NB4 (cell line): ENCODE measurements around the gene MAP3K5.

ENCODE experiments used
- POLR2A ChIP-seq: IDR thresholded peaks from 2 replicates; pipeline ENCODE4 v1.6.1; 2011; ENCODE audit warnings: mild to moderate bottlenecking; ENCODE audit not compliant: insufficient read length; ENCODE audit errors: extremely low read depth
- TF ChIP-seq, protein P1 (sequence below): IDR thresholded peaks from one replicate; pipeline ENCODE4 v1.5.1; 2012; ENCODE audit warnings: low read depth, low read length

DNA sequence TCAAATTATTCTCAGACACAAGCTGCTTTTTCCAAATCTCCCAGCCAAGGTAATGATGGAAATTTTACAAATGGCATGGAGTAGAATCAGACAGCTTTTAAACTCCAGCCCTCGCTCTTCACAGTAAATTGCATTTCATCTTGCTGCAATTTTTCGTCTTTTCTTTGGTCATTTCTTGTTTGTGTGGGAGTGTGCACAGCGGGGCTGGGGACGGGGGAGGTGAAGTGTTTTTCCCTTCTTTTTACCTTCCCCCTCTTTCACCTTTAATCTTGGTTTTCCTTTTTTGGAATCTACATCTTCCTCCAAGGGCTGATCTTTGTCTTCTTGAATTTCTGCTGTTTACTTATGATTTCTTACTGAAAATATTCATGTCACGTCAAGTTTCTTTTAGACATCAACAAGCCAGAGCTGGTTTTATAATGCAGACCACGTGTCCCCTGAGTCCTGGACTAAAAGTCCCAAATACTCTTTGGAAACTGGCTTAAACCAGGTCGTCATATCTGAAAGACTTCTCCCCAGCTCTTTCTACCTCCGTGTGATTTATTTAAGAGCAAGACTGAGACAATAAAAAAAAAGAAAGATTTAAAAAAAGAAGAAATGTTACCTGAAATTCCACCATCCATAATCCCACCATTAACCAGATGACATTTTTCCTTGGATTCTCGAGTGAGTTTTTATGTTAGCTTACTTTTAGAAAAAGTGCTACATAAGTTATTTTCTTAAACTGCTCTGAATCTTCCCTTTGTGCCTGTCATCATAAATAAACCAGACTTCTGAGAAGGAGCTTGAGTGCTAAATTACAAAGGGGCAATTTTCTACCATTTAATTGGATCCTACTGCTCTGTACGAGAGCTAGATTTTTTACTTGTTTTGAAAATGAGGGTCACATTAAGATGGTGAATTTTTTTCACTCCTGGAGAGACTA, 52.0 kb downstream of the MAP3K5 start:
- TF ChIP-seq, protein P1, sequence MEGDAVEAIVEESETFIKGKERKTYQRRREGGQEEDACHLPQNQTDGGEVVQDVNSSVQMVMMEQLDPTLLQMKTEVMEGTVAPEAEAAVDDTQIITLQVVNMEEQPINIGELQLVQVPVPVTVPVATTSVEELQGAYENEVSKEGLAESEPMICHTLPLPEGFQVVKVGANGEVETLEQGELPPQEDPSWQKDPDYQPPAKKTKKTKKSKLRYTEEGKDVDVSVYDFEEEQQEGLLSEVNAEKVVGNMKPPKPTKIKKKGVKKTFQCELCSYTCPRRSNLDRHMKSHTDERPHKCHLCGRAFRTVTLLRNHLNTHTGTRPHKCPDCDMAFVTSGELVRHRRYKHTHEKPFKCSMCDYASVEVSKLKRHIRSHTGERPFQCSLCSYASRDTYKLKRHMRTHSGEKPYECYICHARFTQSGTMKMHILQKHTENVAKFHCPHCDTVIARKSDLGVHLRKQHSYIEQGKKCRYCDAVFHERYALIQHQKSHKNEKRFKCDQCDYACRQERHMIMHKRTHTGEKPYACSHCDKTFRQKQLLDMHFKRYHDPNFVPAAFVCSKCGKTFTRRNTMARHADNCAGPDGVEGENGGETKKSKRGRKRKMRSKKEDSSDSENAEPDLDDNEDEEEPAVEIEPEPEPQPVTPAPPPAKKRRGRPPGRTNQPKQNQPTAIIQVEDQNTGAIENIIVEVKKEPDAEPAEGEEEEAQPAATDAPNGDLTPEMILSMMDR = no peak
- TF ChIP-seq POLR2A = no peak
